ENCODE results near the gene PLD1. TPM values are rescaled to one million over a fixed set of nuclear protein-coding genes. Genes with fewer than 3 reads are reported as not detected.

PLD1 gene
- total RNA-seq, 4 donors from 2014 or later = 52.1 to 88.3 (median 77.4) TPM

DNA sequence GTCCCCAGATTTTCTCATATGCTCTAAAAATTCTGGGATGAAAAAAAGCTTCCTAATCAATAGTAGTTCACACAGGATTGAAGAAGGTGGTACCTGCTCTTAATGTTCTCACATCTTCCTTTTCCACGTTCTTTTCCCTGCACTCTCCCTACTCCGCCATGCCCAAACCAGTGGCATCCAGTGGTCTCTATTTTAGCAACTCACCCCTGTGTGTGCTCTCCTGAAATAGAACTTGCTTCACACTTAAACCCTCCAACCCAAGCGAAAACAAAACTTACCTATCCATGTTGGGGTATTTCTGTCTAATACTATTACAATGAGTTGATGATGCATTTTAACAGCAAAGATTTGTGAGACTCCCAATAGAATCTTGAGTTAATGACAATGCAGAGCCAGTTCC lies 148.8 kb downstream of the PLD1 start:
- DNase-seq = no peak
- Histone ChIP-seq H3K36me3 (peaks cover 0 to 27% (median 9%) of the 10 kb centered on the region in 4 donors), H3K9me3 (no peaks in the 10 kb centered on the region), H3K4me3 (no peak overlapping the region), H3K4me1 (no peaks in the 10 kb centered on the region), H3K27me3 (no peaks in the 10 kb centered on the region), H3K27ac (no peak overlapping the region)
- 79 to 90% methylated on average over 2 to 3 of the region's 3 CpGs for WGBS, 2 donors (ENCODE audit: low coverage in 1 of 2)
- in situ Hi-C loops (cut with MboI; ENCODE audit: low pct_ligation_motif_present in 1 of 4, low pct_unique_long_range_greater_than_20kb in 1 of 4, low sequenced_read_pairs in 3 of 4) (loop anchor here in 2 of 4 donors (25.0 kb wide), 1 partner anchor 676 kb away; no protein-coding TSS in a partner anchor), intact Hi-C loops (cut with DNase I; ENCODE audit: low total_unique reads) (no loop called here)
- TF ChIP-seq EP300 (IDR thresholded peaks at IDR 0.05; ENCODE audit: low read depth) = no peak
- TF ChIP-seq, protein P1, sequence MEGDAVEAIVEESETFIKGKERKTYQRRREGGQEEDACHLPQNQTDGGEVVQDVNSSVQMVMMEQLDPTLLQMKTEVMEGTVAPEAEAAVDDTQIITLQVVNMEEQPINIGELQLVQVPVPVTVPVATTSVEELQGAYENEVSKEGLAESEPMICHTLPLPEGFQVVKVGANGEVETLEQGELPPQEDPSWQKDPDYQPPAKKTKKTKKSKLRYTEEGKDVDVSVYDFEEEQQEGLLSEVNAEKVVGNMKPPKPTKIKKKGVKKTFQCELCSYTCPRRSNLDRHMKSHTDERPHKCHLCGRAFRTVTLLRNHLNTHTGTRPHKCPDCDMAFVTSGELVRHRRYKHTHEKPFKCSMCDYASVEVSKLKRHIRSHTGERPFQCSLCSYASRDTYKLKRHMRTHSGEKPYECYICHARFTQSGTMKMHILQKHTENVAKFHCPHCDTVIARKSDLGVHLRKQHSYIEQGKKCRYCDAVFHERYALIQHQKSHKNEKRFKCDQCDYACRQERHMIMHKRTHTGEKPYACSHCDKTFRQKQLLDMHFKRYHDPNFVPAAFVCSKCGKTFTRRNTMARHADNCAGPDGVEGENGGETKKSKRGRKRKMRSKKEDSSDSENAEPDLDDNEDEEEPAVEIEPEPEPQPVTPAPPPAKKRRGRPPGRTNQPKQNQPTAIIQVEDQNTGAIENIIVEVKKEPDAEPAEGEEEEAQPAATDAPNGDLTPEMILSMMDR (IDR thresholded peaks at IDR 0.05) = no peak
- no peak for TF ChIP-seq POLR2A (IDR thresholded peaks at IDR 0.05)
- no peak for TF ChIP-seq POLR2AphosphoS5 (IDR thresholded peaks at IDR 0.05)

DNA sequence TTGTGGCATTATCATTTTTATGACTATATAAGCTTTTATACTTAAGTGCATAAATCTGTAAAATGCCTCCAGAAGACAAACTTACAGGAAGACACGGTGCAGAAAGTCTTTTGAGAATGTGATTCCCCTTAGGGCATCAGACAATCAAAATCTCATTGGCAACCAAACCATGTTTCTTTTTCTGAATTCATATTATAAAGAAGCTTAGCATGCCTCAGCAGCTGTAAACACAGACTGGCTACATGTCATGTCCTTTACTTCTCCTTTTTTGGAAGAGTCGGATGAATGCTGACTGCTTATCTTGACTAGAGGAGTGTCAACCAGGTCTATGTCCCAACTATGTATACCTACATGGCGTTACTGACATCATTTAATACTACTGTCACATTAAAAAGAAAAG lies 150.1 kb downstream of the PLD1 start:
- Histone ChIP-seq H3K27ac (no peak overlapping the region), H3K36me3 (peaks cover 0 to 27% (median 9%) of the 10 kb centered on the region in 4 donors), H3K27me3 (no peaks in the 10 kb centered on the region), H3K4me1 (no peaks in the 10 kb centered on the region), H3K4me3 (no peak overlapping the region), H3K9me3 (no peaks in the 10 kb centered on the region)
- 74 to 76% methylated on average over 3 of the region's 3 CpGs for WGBS, 2 donors (ENCODE audit: low coverage in 1 of 2)
- no peak for TF ChIP-seq EP300 (IDR thresholded peaks at IDR 0.05; ENCODE audit: low read depth)
- no peak for TF ChIP-seq POLR2AphosphoS5 (IDR thresholded peaks at IDR 0.05)
- TF ChIP-seq POLR2A (IDR thresholded peaks at IDR 0.05) = no peak
- TF ChIP-seq, protein P1 (IDR thresholded peaks at IDR 0.05) = no peak
- DNase-seq = no peak
- in situ Hi-C loops (cut with MboI; ENCODE audit: low pct_ligation_motif_present in 1 of 4, low pct_unique_long_range_greater_than_20kb in 1 of 4, low sequenced_read_pairs in 3 of 4) (loop anchor here in 2 of 4 donors (25.0 kb wide), 1 partner anchor 677 kb away; no protein-coding TSS in a partner anchor), intact Hi-C loops (cut with DNase I; ENCODE audit: low total_unique reads) (no loop called here)

DNA sequence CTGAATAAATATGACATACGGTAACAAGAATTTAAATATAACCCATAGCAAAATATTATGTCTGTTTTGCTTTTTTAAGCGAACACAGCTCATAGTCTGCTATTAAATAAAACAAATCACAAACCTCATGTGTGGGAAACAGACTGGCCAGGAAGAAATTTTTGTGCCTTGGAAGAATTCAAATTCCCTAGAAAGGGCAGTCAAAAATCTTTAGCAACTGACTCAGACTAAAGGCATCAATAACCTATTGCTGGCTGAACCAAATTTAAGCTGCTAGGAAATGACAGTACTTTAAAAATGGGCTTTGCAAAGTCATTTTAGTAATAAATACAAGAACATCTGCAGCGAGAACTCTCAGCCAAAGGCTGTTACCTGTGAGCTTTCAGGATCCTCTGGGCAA lies 151.4 kb downstream of the PLD1 start:
- Histone ChIP-seq H3K27ac (no peak overlapping the region), H3K36me3 (peaks cover 0 to 19% (median 9%) of the 10 kb centered on the region in 4 donors), H3K9me3 (no peaks in the 10 kb centered on the region), H3K4me3 (no peak overlapping the region), H3K27me3 (no peaks in the 10 kb centered on the region), H3K4me1 (no peaks in the 10 kb centered on the region)
- intact Hi-C loops (cut with DNase I; ENCODE audit: low total_unique reads) = no loop called here
- TF ChIP-seq POLR2AphosphoS5 (IDR thresholded peaks at IDR 0.05) (no peak), EP300 (IDR thresholded peaks at IDR 0.05; ENCODE audit: low read depth) (no peak), POLR2A (IDR thresholded peaks at IDR 0.05) (no peak)
- TF ChIP-seq, protein P1 (IDR thresholded peaks at IDR 0.05) = no peak
- WGBS, 2 donors (ENCODE audit: low coverage in 1 of 2) = 90 to 91% methylated on average over 3 of the region's 3 CpGs
- in situ Hi-C loops (cut with MboI; ENCODE audit: low pct_ligation_motif_present in 1 of 4, low pct_unique_long_range_greater_than_20kb in 1 of 4, low sequenced_read_pairs in 3 of 4) = loop anchor here in 2 of 4 donors (25.0 kb wide), 1 partner anchor 678 kb away; no protein-coding TSS in a partner anchor
- no peak for DNase-seq

DNA sequence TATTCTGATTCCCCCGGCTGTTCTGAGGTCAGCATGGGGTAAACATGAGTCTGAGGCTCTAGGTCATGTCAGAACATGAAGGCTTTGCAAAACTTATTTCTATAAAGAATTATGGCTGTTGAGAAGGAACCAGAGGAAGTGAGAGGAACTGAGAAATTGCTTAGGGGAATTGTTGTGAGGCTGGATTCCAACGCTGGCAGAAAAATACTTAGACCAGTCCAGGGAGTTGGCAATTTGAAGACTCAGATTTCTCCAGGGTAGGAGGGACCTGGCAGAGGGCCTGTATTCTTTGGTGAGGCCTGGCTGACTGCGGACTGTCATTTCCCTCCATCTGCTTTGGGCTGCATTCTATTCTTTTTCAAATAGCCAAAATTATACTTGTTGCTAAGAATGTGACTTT lies 155.5 kb downstream of the PLD1 start:
- DNase-seq = peak; percentile 14
- H3K27ac ChIP-seq = peak overlapping the region in 3 of 4 donors; percentile 25 to 29 (median 28)
- in situ Hi-C loops (cut with MboI; ENCODE audit: low pct_ligation_motif_present in 1 of 4, low pct_unique_long_range_greater_than_20kb in 1 of 4, low sequenced_read_pairs in 3 of 4) (loop anchor here in 2 of 4 donors (25.0 kb wide), 1 partner anchor 682 kb away; no protein-coding TSS in a partner anchor), intact Hi-C loops (cut with DNase I; ENCODE audit: low total_unique reads) (no loop called here)
- H3K4me1 ChIP-seq = peaks cover 0 to 5% (median 0%) of the 10 kb centered on the region in 4 donors
- H3K27me3 ChIP-seq = no peaks in the 10 kb centered on the region
- TF ChIP-seq EP300 (IDR thresholded peaks at IDR 0.05; ENCODE audit: low read depth) (no peak), POLR2A (IDR thresholded peaks at IDR 0.05) (no peak), POLR2AphosphoS5 (IDR thresholded peaks at IDR 0.05) (no peak)
- TF ChIP-seq, protein P1 (IDR thresholded peaks at IDR 0.05) = no peak
- H3K4me3 ChIP-seq = no peak overlapping the region
- H3K9me3 ChIP-seq = no peaks in the 10 kb centered on the region
- peaks cover 0 to 10% (median 0%) of the 10 kb centered on the region in 4 donors for H3K36me3 ChIP-seq
- WGBS, 2 donors (ENCODE audit: low coverage in 1 of 2) = 42 to 48% methylated on average over 3 of the region's 3 CpGs

Data from transverse colon (tissue), 4 donors.